Activated CD4-positive, CD25-positive, alpha-beta regulatory T cell treated with anti-CD3 and anti-CD28 coated beads, Interleukin-2, amount 50 U/mL, for 24 hours (primary cell): Measurements from ENCODE around the gene CEP152.

Experiments
- ATAC-seq, 2 donors: fragments of 150-1000 bp; cut with Tn5 transposase; one replicate each; pipeline ENCODE4 v1.10.0; 2021; ENCODE audit warnings: mild to moderate bottlenecking in 1 of 2, moderate library complexity in 1 of 2

Gene CEP152

GRCh38 chr15:48695827-48696573 is 114.9 kb downstream of the CEP152 start:
- no peak for ATAC-seq

DNA sequence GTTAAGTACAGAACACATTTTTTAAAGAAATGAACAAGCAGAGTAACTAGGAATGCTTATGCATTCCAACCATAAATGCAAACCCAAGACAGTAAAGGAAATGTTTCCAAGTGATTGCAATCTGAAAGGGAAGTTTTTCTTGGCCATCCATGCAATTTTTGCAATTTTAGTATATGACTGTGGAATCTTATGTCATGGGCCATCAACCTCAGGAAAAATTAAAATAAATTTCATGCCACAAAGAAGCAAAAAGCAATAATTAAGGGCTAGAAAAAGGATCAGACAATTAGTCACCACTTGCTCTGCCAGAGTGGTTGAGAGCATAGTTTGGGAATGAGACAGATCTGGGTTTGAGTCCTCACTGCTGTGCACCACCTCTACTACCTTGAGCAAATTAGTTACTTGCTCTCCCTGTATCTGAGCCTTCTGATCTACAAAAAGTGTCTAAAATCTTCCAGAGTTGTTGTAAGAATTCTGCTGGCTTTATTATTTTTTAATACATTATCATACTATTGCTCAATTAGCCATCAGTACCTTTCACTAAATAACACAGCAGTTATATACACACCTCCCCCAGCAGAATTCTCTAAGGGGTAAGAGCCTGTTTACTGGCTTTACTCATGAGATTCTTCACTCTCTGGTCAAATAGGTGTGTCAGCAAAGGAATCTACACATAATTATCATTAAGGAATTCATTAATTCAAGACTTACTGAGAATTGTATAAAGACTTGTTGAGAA is 115.6 kb downstream of the CEP152 start:
- no peak for ATAC-seq

DNA sequence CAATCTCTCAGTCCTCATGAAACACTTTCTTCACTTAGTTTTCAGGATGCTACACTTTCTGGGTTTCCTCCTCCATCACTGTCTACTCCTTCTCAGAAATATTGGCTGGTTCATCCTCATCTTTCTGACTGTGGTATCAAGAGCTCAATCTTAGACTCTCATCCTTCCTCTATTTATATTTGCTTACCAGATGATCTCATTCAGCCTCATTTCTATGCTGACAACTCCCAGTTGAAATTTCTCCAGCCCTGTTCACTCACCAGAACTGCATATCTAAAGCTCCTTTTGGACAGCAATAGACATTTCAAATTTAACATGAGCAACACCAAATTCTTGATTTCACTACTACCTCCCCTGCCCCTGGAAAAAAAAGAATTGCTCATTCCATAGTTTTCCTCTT is 117.4 kb downstream of the CEP152 start:
- no peak for ATAC-seq

DNA sequence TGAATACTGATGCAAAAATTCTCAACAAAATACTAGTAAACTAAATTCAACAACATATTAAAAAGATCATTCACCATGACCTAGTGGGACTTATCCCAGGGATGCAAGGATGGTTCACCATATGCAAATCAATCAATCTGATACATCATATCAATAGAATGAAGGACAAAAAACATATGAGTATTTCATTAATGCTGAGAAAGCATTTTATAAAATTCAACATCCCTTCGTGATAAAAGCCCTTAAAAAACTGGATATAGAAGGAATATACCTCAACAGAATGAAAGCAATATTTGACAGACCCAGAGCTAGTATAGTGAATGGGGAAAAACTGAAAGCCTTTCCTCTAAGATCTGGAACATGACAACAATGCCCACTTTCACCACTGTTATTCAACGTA is 122.4 kb downstream of the CEP152 start:
- ATAC-seq = no peak
